OCI-LY1 (cell line): ENCODE results near the gene LBX2.

Experiments used
- CTCF ChIP-seq: fragments of 200-600 bp; sonication (generic), shearing (Covaris generic); IDR thresholded peaks from 2 replicates; pipeline ENCODE4 v1.5.1; 2017; ENCODE audit warnings: mild to moderate bottlenecking, antibody characterized with exemption, low read length, moderate library complexity, mixed read lengths
- EZH2 ChIP-seq: fragments of 200-600 bp; sonication (generic), shearing (Covaris generic); IDR thresholded peaks from 2 replicates; pipeline ENCODE4 v1.8.0; 2017; ENCODE audit warnings: borderline replicate concordance, mixed run types, mild to moderate bottlenecking, antibody characterized with exemption, low read length, moderate library complexity, mixed read lengths

GRCh38 chr2:74486141-74486540 is 13.3 kb downstream of the LBX2 start:
- TF ChIP-seq CTCF (no peak), EZH2 (no peak)
